ENCODE measurements around the gene HEMGN.
"Not testable (repeated sequence)": the region's sequence is repeated elsewhere in the genome, so short reads cannot be mapped to it uniquely, and the experiment has no call there.

Gene HEMGN

GRCh38 chr9:97979788-97980478, 42.0 kb upstream of the HEMGN start:
- Histone ChIP-seq H2AFZ (ENCODE audit: low read depth, low read length) (no peak overlapping the region), H3K9ac (ENCODE audit: low read depth, low read length) (no peak overlapping the region), H3K27ac (ENCODE audit: low read length) (no peak overlapping the region), H3K9me3 (ENCODE audit: insufficient read depth, low read length, severe bottlenecking) (no peaks in the 10 kb centered on the region), H3K36me3 (ENCODE audit: insufficient read depth, low read length) (peaks cover 6% of the 10 kb centered on the region; the same call in 1 of the 2 replicates), H3K4me2 (ENCODE audit: insufficient read depth, low read length) (no peak overlapping the region), H4K20me1 (ENCODE audit: insufficient read depth, low read length) (no peaks in the 10 kb centered on the region), H3K4me1 (ENCODE audit: insufficient read depth, low read length) (peaks cover 20% of the 10 kb centered on the region), H3K4me3 (ENCODE audit: low read depth in 1 of 2, low read length in 2 of 2) (no peak overlapping the region), H3K27me3 (ENCODE audit: insufficient read depth, low read length, poor library complexity) (no peaks in the 10 kb centered on the region), H3K79me2 (ENCODE audit: insufficient read depth, low read length) (peaks cover 37% of the 10 kb centered on the region)
- ATAC-seq (ENCODE audit: insufficient read depth, low read depth) (no peak), DNase-seq (no peak)
- no peak for TF ChIP-seq EZH2 (IDR thresholded peaks at IDR 0.05; ENCODE audit: borderline replicate concordance, low read depth, low read length, severe bottlenecking)
- TF ChIP-seq CTCF (IDR thresholded peaks at IDR 0.05; ENCODE audit: borderline replicate concordance, extremely low read depth, low read length, poor library complexity, severe bottlenecking), result no peak

DNA sequence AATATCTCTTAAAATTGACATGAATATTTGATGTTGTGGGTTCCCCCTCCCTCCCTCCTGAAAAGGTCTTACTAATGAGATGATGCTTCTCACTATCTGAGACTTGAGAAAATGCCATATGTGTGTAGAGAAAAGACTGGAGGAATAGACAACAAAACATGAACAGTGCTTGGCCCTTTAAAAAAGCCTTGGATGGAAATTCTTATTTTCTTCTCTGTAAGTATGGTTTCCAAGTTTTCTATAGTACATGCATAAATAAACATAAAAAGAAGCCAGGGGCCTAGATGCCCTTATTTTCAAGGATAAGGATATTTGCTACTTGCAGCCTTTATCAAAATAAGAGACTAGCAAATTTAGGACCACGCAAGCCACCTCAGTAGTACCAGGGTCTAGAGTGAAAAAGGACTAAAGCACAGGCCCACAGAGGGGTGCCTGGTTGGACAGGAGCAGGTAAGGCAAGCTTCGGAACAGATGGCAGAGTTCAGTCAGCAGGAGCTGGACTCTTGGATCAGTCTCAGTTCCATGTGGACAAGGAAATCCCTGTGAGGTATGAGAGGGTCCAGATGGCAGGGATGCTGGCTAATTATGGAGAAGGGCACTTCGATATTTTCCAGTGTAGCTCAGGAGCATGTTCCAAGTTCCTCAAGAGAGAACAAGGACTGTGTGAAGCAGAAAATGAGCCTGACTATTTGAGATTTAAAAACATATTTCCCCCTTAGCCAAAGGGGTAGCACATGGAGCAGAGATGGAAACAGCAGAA, 40.6 kb upstream of the HEMGN start:
- Histone ChIP-seq H3K4me3 (ENCODE audit: low read depth in 1 of 2, low read length in 2 of 2) (no peak overlapping the region), H3K79me2 (ENCODE audit: insufficient read depth, low read length) (peaks cover 23% of the 10 kb centered on the region), H2AFZ (ENCODE audit: low read depth, low read length) (no peak overlapping the region), H3K4me1 (ENCODE audit: insufficient read depth, low read length) (peaks cover 19% of the 10 kb centered on the region), H3K9ac (ENCODE audit: low read depth, low read length) (no peak overlapping the region), H3K27me3 (ENCODE audit: insufficient read depth, low read length, poor library complexity) (no peaks in the 10 kb centered on the region), H3K36me3 (ENCODE audit: insufficient read depth, low read length) (peaks cover under 1% of the 10 kb centered on the region; the same call in 1 of the 2 replicates), H3K27ac (ENCODE audit: low read length) (no peak overlapping the region), H3K9me3 (ENCODE audit: insufficient read depth, low read length, severe bottlenecking) (no peaks in the 10 kb centered on the region), H3K4me2 (ENCODE audit: insufficient read depth, low read length) (no peak overlapping the region), H4K20me1 (ENCODE audit: insufficient read depth, low read length) (no peaks in the 10 kb centered on the region)
- DNase-seq (no peak), ATAC-seq (ENCODE audit: insufficient read depth, low read depth) (no peak)
- TF ChIP-seq CTCF (IDR thresholded peaks at IDR 0.05; ENCODE audit: borderline replicate concordance, extremely low read depth, low read length, poor library complexity, severe bottlenecking), result no peak
- no peak for TF ChIP-seq EZH2 (IDR thresholded peaks at IDR 0.05; ENCODE audit: borderline replicate concordance, low read depth, low read length, severe bottlenecking)

- not testable (repeated sequence) for H3K9ac ChIP-seq (ENCODE audit: low read depth, low read length); DNase-seq; H3K4me2 ChIP-seq (ENCODE audit: insufficient read depth, low read length); H3K9me3 ChIP-seq (ENCODE audit: insufficient read depth, low read length, severe bottlenecking); H2AFZ ChIP-seq (ENCODE audit: low read depth, low read length); H3K4me3 ChIP-seq (ENCODE audit: low read depth in 1 of 2, low read length in 2 of 2); ATAC-seq (ENCODE audit: insufficient read depth, low read depth); H3K27ac ChIP-seq (ENCODE audit: low read length); H3K27me3 ChIP-seq (ENCODE audit: insufficient read depth, low read length, poor library complexity); H4K20me1 ChIP-seq (ENCODE audit: insufficient read depth, low read length); H3K36me3 ChIP-seq (ENCODE audit: insufficient read depth, low read length)
- Histone ChIP-seq H3K79me2 (ENCODE audit: insufficient read depth, low read length) (peaks cover 11% of the 10 kb centered on the region), H3K4me1 (ENCODE audit: insufficient read depth, low read length) (peaks cover 20% of the 10 kb centered on the region)
These were observed 38.7 kb upstream of the HEMGN start for GRCh38 chr9:97976633-97977032.

DNA sequence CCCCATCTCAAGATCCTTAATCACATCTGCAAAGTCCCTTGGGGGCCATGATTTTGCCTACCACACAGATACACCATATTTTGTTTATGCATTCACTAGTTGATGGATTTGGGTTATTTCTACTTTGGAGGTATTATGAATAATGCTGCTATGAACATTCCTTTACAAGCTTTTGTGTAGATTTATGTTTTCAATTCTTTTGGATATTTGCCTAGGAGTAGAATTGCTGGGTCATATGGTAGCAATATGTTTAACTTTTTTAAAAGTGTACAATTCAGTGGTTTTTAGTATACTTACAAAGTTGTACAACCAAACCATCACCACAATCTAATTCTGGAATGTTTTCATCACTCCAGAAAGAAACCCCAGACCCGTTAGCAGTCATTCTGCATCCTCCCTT, 37.4 kb upstream of the HEMGN start:
- no peak overlapping the region for H3K27ac ChIP-seq (ENCODE audit: low read length)
- H4K20me1 ChIP-seq (ENCODE audit: insufficient read depth, low read length), result no peaks in the 10 kb centered on the region
- peaks cover 27% of the 10 kb centered on the region for H3K4me1 ChIP-seq (ENCODE audit: insufficient read depth, low read length)

More for the DNA sequence above, 37.4 kb upstream of the HEMGN start:
- no peaks in the 10 kb centered on the region for H3K27me3 ChIP-seq (ENCODE audit: insufficient read depth, low read length, poor library complexity)
- no peak overlapping the region for H2AFZ ChIP-seq (ENCODE audit: low read depth, low read length)
- TF ChIP-seq EZH2 (IDR thresholded peaks at IDR 0.05; ENCODE audit: borderline replicate concordance, low read depth, low read length, severe bottlenecking), result no peak
- no peak for TF ChIP-seq CTCF (IDR thresholded peaks at IDR 0.05; ENCODE audit: borderline replicate concordance, extremely low read depth, low read length, poor library complexity, severe bottlenecking)
- H3K79me2 ChIP-seq (ENCODE audit: insufficient read depth, low read length), result peaks cover 15% of the 10 kb centered on the region
- H3K4me2 ChIP-seq (ENCODE audit: insufficient read depth, low read length), result no peak overlapping the region
- H3K9me3 ChIP-seq (ENCODE audit: insufficient read depth, low read length, severe bottlenecking), result no peaks in the 10 kb centered on the region
- ATAC-seq (ENCODE audit: insufficient read depth, low read depth), result no peak
- no peak overlapping the region for H3K9ac ChIP-seq (ENCODE audit: low read depth, low read length)
- no peak for DNase-seq
- H3K4me3 ChIP-seq (ENCODE audit: low read depth in 1 of 2, low read length in 2 of 2), result no peak overlapping the region
- H3K36me3 ChIP-seq (ENCODE audit: insufficient read depth, low read length), result no peaks in the 10 kb centered on the region

Measured in DND-41 (cell line).